Lung (tissue), 12 donors: ENCODE results near the gene DAZAP2. TPM values are rescaled to one million over a fixed set of nuclear protein-coding genes. Genes with fewer than 3 reads are reported as not detected.

ENCODE experiments used
- ATAC-seq: fragments of 200-7000 bp; cut with Tn5 transposase; one replicate; pipeline ENCODE4 v1.9.1; 2020; ENCODE audit warnings: moderate number of reproducible peaks; ENCODE audit not compliant: insufficient read depth, low FRiP score
- DNase-seq, 3 donors: peaks; one replicate each; pipeline ENCODE4 v3.0.0-alpha.2; 2013 to 2017
- H3K27ac ChIP-seq, 2 donors: one replicate each; pipeline ENCODE4 v1.5.1; 2013; ENCODE audit warnings: mild to moderate bottlenecking in 2 of 2, moderate library complexity in 2 of 2, control low read depth in 1 of 2, inconsistent platforms in 1 of 2, low read depth in 1 of 2, low read length in 1 of 2
- H3K27me3 ChIP-seq, 3 donors: one replicate each; pipeline ENCODE4 v1.5.1; 2013; ENCODE audit warnings: low read length in 2 of 3; ENCODE audit not compliant: control insufficient read depth in 3 of 3, insufficient read depth in 3 of 3
- H3K36me3 ChIP-seq, 4 donors: one replicate each; pipeline ENCODE4 v1.5.1; 2013; ENCODE audit warnings: low read length in 4 of 4, mild to moderate bottlenecking in 1 of 4, moderate library complexity in 1 of 4; ENCODE audit not compliant: control insufficient read depth in 4 of 4, insufficient read depth in 4 of 4
- H3K4me1 ChIP-seq, 5 donors: one replicate each; pipeline ENCODE4 v1.5.1; 2013; ENCODE audit warnings: low read length in 5 of 5, mild to moderate bottlenecking in 2 of 5, moderate library complexity in 1 of 5; ENCODE audit not compliant: control insufficient read depth in 5 of 5, insufficient read depth in 5 of 5
- H3K4me3 ChIP-seq: one replicate; pipeline ENCODE4 v1.5.1; 2013; ENCODE audit warnings: mild to moderate bottlenecking, control low read depth, moderate library complexity
- H3K9ac ChIP-seq, 2 donors: one replicate each; pipeline ENCODE4 v1.5.1; 2013; ENCODE audit warnings: low read length in 2 of 2, control low read depth in 1 of 2; ENCODE audit not compliant: insufficient read depth in 1 of 2
- H3K9me3 ChIP-seq, 4 donors: one replicate each; pipeline ENCODE4 v1.5.1; 2013; ENCODE audit warnings: low read length in 3 of 4, mild to moderate bottlenecking in 1 of 4, moderate library complexity in 1 of 4; ENCODE audit not compliant: control insufficient read depth in 4 of 4, insufficient read depth in 3 of 4
- CTCF ChIP-seq: IDR thresholded peaks from 2 replicates; pipeline ENCODE4 v1.5.1; 2012; ENCODE audit warnings: mild to moderate bottlenecking; ENCODE audit errors: control extremely low read depth, extremely low read depth
- WGBS, 2 donors: extraction: QIAGEN DNeasy Blood & Tissue Kit; methylation state at CpG; one replicate each; pipeline ENCODE4 v1.1.7; 2013; 5-methylcytosine and 5-hydroxymethylcytosine counted together
- polyA plus RNA-seq, 2 donors: library from polyadenylated mRNA; stranded (reverse); fragments of 200-250 nt; gene quantifications; one replicate each; pipeline ENCODE4 v1.2.1, GENCODE V29; 2013
- total RNA-seq, 2 donors: library from RNA; depleted of rRNA in 1 of 2; stranded (reverse); fragments of >200 nt in 1 of 2; gene quantifications; one replicate each; pipeline ENCODE4 v1.2.1, GENCODE V29; 2014 to 2021
- donor health status: control.
- donor health status: control.
- donor health status: Bipolar disorder and iron deficiency.
- donor health status: healthy.
- donor health status: DM: yes; HTN: yes; CAD: no.

The DAZAP2 gene
- total and polyA plus RNA-seq, 4 donors = 146 to 644 (median 201) TPM

GRCh38 chr12:51238037-51238509, 553 bp upstream of the DAZAP2 start:
- no peak for DNase-seq
- Histone ChIP-seq H3K4me1 (peaks cover 0 to 14% (median 8%) of the 10 kb centered on the region in 5 donors), H3K27me3 (no peaks in the 10 kb centered on the region), H3K27ac (peak overlapping the region; percentile 39 to 90), H3K9ac (peak overlapping the region in 1 of 2 donors; percentile 95), H3K36me3 (peaks cover 17 to 26% (median 20%) of the 10 kb centered on the region in 4 donors), H3K4me3 (peak overlapping the region; percentile 47), H3K9me3 (no peaks in the 10 kb centered on the region)
- 7 to 10% methylated on average over 10 of the region's 10 CpGs for WGBS, 2 donors
- no peak for ATAC-seq
- TF ChIP-seq CTCF = no peak

GRCh38 chr12:51240971-51241370, 2.3 kb downstream of the DAZAP2 start:
- peaks cover 18 to 29% (median 25%) of the 10 kb centered on the region in 4 donors for H3K36me3 ChIP-seq
- H3K27ac ChIP-seq = no peak overlapping the region
- no peak for TF ChIP-seq CTCF
- no peaks in the 10 kb centered on the region for H3K27me3 ChIP-seq
- 61 to 85% methylated on average over 2 of the region's 2 CpGs for WGBS, 2 donors
- H3K9ac ChIP-seq = no peak overlapping the region
- H3K4me3 ChIP-seq = no peak overlapping the region
- no peaks in the 10 kb centered on the region for H3K9me3 ChIP-seq
- peaks cover 0 to 14% (median 9%) of the 10 kb centered on the region in 5 donors for H3K4me1 ChIP-seq
- DNase-seq (no peak), ATAC-seq (no peak)

GRCh38 chr12:51242120-51242519, 3.5 kb downstream of the DAZAP2 start:
- no peaks in the 10 kb centered on the region for H3K9me3 ChIP-seq
- no peak for TF ChIP-seq CTCF
- ATAC-seq = no peak
- WGBS, 2 donors = 37 to 75% methylated on average over 7 of the region's 7 CpGs
- no peaks in the 10 kb centered on the region for H3K27me3 ChIP-seq
- H3K4me1 ChIP-seq = peaks cover 7 to 19% (median 9%) of the 10 kb centered on the region in 5 donors
- peaks cover 18 to 29% (median 25%) of the 10 kb centered on the region in 4 donors for H3K36me3 ChIP-seq
- peak overlapping the region in 1 of 2 donors; percentile 4 for H3K27ac ChIP-seq
- DNase-seq = no peak
- no peak overlapping the region for H3K9ac ChIP-seq
- H3K4me3 ChIP-seq = no peak overlapping the region

- Histone ChIP-seq H3K4me1 (peaks cover 8 to 19% (median 14%) of the 10 kb centered on the region in 5 donors), H3K27ac (no peak overlapping the region), H3K36me3 (peaks cover 18 to 29% (median 25%) of the 10 kb centered on the region in 4 donors), H3K4me3 (no peak overlapping the region), H3K27me3 (no peaks in the 10 kb centered on the region), H3K9ac (no peak overlapping the region), H3K9me3 (no peaks in the 10 kb centered on the region)
- no peak for DNase-seq
- no peak for ATAC-seq
- no peak for TF ChIP-seq CTCF
- WGBS, 2 donors = 46 to 51% methylated on average over 7 of the region's 7 CpGs
These were observed 4.2 kb downstream of the DAZAP2 start for GRCh38 chr12:51242876-51243275.
